GM19193 (cell line): Measurements from ENCODE around the gene IMMP2L.

Experiments
- POLR2A ChIP-seq: IDR thresholded peaks from 4 replicates; pipeline ENCODE4 v1.6.1; 2011; ENCODE audit not compliant: insufficient read depth, insufficient read length; ENCODE audit errors: extremely low read depth

The IMMP2L gene

GRCh38 chr7:111436608-111437007 lies 125.7 kb downstream of the IMMP2L start:
- TF ChIP-seq POLR2A, result no peak

- no peak for TF ChIP-seq POLR2A
Observed at GRCh38 chr7:111433426-111433825, 128.9 kb downstream of the IMMP2L start.

GRCh38 chr7:111429781-111430180 lies 132.5 kb downstream of the IMMP2L start:
- no peak for TF ChIP-seq POLR2A

GRCh38 chr7:111424768-111425167 lies 137.5 kb downstream of the IMMP2L start:
- no peak for TF ChIP-seq POLR2A

- TF ChIP-seq POLR2A, result no peak
Observed at GRCh38 chr7:111414374-111414773, 147.9 kb downstream of the IMMP2L start.

GRCh38 chr7:111413739-111414138 lies 148.6 kb downstream of the IMMP2L start:
- TF ChIP-seq POLR2A, result no peak

- TF ChIP-seq POLR2A, result no peak
Observed at GRCh38 chr7:111410899-111411298, 151.4 kb downstream of the IMMP2L start.

GRCh38 chr7:111409714-111410422 lies 152.4 kb downstream of the IMMP2L start:
- TF ChIP-seq POLR2A, result no peak

- no peak for TF ChIP-seq POLR2A
Observed at GRCh38 chr7:111408724-111409123, 153.6 kb downstream of the IMMP2L start.

- no peak for TF ChIP-seq POLR2A
Observed at GRCh38 chr7:111407258-111407657, 155.0 kb downstream of the IMMP2L start.

GRCh38 chr7:111405621-111406020 lies 156.7 kb downstream of the IMMP2L start:
- no peak for TF ChIP-seq POLR2A

GRCh38 chr7:111401516-111401915 lies 160.8 kb downstream of the IMMP2L start:
- TF ChIP-seq POLR2A, result no peak

- TF ChIP-seq POLR2A, result no peak
Observed at GRCh38 chr7:111400088-111400487, 162.2 kb downstream of the IMMP2L start.

- TF ChIP-seq POLR2A, result no peak
Observed at GRCh38 chr7:111394891-111395290, 167.4 kb downstream of the IMMP2L start.

- TF ChIP-seq POLR2A, result no peak
Observed at GRCh38 chr7:111393011-111393754, 169.1 kb downstream of the IMMP2L start.

GRCh38 chr7:111392294-111392693 lies 170.0 kb downstream of the IMMP2L start:
- TF ChIP-seq POLR2A, result no peak
